Loucy (cell line): ENCODE measurements around the gene PKD2L1.

Experiments used
- EZH2phosphoT487 ChIP-seq: fragments of 200-600 bp; IDR thresholded peaks from 2 replicates; pipeline ENCODE4 v1.6.1; 2018; ENCODE audit warnings: antibody characterized with exemption, mild to moderate bottlenecking, moderate library complexity, borderline replicate concordance
- TF ChIP-seq, protein P1 (sequence below): fragments of 200-600 bp; sonication (generic); conservative IDR thresholded peaks from 2 replicates; pipeline ENCODE4 v1.5.1; 2014; ENCODE audit warnings: mild to moderate bottlenecking, antibody characterized with exemption, low read length

DNA sequence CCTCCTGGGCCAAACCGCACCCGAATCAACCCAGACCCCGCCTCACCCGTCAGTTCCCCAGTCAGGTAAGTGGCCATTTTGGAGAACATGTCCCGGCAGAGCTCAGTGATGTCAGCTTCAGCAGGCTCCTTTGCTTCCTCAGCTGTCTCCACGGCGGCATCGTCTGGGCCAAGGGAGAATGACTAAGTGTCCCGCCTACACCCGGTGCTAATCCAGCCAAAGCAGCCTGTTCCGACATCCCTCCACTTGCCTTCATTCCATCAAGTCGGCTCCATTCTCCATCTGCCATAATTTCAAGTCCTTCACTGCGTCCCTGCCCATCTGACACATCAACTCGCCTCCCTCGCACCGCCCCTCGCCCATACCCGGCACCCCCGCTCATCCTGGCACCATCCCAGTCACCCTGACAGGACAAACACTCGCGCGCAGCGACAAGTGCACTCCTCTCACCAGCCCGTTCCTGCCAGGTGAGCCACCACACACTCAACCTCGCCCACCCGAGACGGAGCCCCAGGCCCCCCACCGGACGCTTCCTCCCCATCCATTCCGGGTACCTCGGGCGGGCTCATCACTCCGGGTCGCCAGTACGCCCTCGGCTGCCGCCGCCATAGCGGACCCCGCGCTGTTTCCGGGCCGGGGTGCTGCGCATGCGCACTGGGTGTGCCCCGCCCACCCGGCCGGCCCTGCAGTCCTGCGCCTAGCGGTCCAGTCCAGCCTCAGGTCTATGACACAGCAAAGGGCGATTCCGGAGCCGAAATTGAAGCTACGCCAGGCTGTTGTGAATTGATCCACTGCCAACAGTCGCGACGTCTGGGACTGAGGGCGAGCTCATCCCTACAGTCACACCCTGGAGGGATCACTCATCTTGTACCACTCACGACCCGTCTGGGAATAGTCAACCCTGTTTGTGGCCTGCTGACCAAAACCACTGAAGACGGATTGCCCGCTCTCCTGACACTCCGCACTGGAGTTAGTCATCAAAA, 43.7 kb downstream of the PKD2L1 start, which contains the start of gene BLOC1S2:
- TF ChIP-seq, protein P1, sequence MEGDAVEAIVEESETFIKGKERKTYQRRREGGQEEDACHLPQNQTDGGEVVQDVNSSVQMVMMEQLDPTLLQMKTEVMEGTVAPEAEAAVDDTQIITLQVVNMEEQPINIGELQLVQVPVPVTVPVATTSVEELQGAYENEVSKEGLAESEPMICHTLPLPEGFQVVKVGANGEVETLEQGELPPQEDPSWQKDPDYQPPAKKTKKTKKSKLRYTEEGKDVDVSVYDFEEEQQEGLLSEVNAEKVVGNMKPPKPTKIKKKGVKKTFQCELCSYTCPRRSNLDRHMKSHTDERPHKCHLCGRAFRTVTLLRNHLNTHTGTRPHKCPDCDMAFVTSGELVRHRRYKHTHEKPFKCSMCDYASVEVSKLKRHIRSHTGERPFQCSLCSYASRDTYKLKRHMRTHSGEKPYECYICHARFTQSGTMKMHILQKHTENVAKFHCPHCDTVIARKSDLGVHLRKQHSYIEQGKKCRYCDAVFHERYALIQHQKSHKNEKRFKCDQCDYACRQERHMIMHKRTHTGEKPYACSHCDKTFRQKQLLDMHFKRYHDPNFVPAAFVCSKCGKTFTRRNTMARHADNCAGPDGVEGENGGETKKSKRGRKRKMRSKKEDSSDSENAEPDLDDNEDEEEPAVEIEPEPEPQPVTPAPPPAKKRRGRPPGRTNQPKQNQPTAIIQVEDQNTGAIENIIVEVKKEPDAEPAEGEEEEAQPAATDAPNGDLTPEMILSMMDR: no peak
- TF ChIP-seq EZH2phosphoT487: no peak
